Mononuclear cell (primary cell): ENCODE data around the gene ZNF816. TPM values are rescaled to one million over a fixed set of nuclear protein-coding genes. Genes with fewer than 3 reads are reported as not detected.

Source experiments
- H3K27me3 ChIP-seq: 2 replicates; pipeline ENCODE4 v1.6.0; 2011; ENCODE audit warnings: low read length, control low read depth; ENCODE audit not compliant: insufficient read depth
- H3K4me1 ChIP-seq: 2 replicates; pipeline ENCODE4 v1.5.1; 2011; ENCODE audit warnings: mild to moderate bottlenecking, low read length, control low read depth; ENCODE audit not compliant: insufficient read depth
- H3K4me3 ChIP-seq: 2 replicates; pipeline ENCODE4 v1.5.1; 2011; ENCODE audit warnings: mild to moderate bottlenecking, low read length, moderate library complexity
- H3K9me3 ChIP-seq: 2 replicates; pipeline ENCODE4 v1.5.1; 2011; ENCODE audit warnings: low read depth, mild to moderate bottlenecking, control low read depth, low read length
- total RNA-seq: library from RNA; depleted of rRNA; stranded (reverse); fragments of >200 nt; gene quantifications from one replicate; pipeline ENCODE4 v1.2.3, GENCODE V29; 2012

ZNF816 gene
- 11.0 TPM for total RNA-seq

DNA sequence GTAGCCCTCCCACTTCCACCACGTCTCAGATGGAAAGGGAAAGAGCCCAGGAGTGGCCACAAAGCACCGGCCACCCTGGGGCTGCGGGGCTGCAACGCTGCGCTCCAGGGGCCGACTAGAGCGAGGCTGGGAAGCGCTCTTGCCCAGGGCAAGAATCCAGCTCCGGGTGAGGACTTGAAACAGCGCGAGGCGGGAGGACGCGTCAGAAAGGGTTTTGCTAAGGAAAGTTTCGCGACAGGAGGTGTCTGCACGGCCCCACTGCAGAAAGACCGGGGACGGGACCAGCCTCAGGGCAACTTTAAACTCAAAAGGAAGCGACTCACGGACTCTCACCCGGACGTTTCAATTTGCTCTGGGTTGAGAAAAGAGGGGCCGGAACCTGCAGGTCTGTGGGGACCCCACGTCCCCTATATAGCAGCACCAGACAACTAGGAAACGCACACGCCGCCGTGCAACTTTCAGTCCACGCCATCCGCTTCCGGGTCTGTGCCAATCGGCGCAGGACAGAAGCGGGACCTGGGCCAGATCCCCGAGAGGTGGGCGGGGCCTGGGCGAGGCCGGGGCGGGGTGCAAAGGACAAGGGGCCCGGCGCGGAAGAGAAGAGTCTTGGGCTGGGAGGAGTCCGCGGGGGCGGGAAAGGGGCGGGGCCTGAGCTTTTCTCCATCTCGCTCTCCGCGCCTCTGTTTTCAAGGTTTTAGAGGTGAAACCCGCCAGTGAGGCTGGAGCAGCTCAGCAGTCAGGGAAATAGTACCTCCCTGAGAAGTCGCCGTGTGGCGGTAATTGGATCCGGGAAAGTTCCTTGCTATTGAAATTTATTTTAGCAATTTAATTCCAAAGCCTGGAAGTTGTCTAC, at the start of gene ZNF816:
ZNF816 (minus strand) TSS at position 488 of the 853 bp plus-strand sequence. CDS start 6,792 bp downstream, outside the sequence.
- Histone ChIP-seq H3K4me3 (peak within 1 kb of the TSS; percentile 81), H3K9me3 (peaks cover 21% of the 10 kb centered on the region), H3K4me1 (peaks cover 20% of the 10 kb centered on the region), H3K27me3 (no peaks in the 10 kb centered on the region)

DNA sequence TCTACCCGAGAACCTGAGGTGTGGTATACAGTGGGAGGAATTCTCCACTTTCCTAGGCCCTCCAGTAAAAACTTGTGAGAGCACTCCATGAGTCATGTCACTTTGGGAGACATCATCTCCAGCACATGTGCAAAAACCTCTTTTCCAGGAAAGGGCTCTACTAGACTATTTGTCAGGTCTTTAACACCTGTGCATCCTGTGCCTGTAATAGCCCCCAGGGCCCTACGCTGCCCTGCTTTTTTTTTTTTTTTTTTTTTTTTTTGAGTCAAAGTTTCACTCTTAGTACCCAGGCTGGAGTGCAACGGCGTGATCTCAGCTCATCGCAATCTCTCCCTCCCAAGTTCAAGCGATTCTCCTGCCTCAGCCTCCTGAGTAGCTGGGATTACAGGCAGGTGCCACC, 49.3 kb upstream of the ZNF816 start:
- Histone ChIP-seq H3K9me3 (no peaks in the 10 kb centered on the region), H3K4me3 (no peak overlapping the region), H3K4me1 (no peaks in the 10 kb centered on the region), H3K27me3 (no peaks in the 10 kb centered on the region)

DNA sequence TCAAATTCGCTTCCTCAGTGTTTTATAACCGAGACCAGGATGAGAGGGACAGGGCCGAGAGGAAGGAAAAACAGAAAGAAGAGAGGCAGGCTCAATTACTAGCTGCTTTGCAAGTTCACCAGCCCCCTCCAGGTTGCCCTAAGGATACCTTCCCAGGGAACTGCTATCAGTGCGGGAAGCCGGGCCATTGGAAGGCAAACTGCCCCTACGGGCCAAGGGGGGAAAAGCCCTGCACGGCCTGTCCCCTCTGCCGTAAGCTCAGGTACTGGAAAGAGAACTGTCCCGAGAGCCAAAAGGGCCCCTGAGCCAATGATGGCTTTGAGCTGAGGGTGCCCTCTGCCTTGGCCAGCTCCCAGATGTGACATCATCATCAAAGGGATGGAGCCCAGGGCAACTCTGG, 47.8 kb upstream of the ZNF816 start:
- Histone ChIP-seq H3K27me3 (no peaks in the 10 kb centered on the region), H3K4me3 (no peak overlapping the region), H3K9me3 (no peaks in the 10 kb centered on the region), H3K4me1 (no peaks in the 10 kb centered on the region)

DNA sequence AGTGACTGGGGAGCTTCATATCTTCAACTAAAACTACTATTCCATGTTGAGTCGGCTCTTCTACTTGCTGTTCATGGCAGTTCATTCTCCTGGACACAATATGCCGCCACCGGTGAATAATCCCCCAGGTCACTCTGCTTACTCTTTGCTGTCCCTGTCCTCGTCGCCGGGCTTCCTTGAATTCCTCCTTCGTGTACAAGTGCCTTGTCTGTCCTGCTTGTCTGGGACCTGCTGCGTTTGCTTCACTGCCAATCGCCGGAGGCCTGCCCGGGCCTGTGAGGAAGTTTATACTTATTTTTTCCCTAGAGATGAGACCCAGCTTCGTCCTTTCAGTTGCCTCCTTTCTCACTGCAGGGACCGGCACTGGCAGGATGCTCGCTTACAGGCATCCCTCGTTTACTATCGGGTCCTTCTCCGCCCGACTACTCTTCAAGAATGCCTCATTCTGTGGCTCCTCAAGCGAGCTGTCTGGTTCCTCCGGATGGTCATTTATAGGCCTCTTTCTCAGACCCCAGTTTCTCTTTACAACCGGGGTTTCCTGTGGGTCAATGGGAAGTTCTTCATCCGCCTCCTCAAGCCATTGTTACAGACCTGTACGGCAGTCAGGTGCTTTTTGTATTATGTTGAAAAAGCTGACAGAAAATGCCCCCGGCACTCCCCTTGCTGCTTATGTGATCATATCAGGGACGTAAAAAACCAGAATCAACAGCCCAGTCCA, 45.5 kb upstream of the ZNF816 start:
- Histone ChIP-seq H3K4me3 (no peak overlapping the region), H3K9me3 (no peaks in the 10 kb centered on the region), H3K4me1 (no peaks in the 10 kb centered on the region), H3K27me3 (no peaks in the 10 kb centered on the region)

DNA sequence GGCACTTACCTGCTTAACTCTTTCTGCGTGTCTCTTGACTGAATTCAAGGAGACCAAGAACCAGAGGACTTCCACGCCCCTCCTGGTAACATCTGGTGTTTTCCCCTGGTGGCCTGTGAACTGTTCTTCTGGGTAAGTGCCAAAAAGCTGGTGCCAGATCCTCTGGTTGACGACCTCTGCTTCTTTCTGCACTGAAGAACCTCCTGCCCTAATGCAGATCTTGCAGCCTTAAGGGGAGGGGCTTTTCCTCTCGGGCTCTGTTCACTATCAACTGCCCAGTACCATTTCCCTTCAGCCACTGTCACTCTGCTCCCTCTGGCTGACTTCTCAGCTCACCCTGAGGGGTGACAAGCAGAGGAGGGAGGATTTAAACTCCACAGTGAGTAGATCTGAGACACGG, 44.9 kb upstream of the ZNF816 start:
- H3K4me3 ChIP-seq: no peak overlapping the region
- H3K9me3 ChIP-seq: no peaks in the 10 kb centered on the region
- H3K27me3 ChIP-seq: no peaks in the 10 kb centered on the region
- no peaks in the 10 kb centered on the region for H3K4me1 ChIP-seq

DNA sequence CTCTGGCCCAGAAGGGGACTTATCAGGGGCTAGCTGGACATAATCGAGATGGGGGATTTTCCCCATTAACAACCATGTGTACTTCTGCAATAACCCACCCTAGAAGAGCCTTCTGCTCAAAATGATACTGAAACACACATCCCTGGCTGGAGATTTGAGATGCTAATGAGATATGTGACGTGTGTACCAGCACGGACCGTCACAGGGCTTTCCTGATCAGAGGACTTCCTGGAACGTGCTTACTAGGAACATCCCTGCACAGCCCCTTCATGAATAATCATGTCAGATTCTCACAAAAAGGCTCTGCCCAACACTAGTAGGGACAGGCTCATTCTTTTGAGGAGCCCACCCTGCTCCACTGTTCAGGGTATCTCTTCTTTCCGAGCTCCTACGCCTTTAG, 44.5 kb upstream of the ZNF816 start:
- no peaks in the 10 kb centered on the region for H3K4me1 ChIP-seq
- H3K4me3 ChIP-seq: no peak overlapping the region
- no peaks in the 10 kb centered on the region for H3K9me3 ChIP-seq
- no peaks in the 10 kb centered on the region for H3K27me3 ChIP-seq

DNA sequence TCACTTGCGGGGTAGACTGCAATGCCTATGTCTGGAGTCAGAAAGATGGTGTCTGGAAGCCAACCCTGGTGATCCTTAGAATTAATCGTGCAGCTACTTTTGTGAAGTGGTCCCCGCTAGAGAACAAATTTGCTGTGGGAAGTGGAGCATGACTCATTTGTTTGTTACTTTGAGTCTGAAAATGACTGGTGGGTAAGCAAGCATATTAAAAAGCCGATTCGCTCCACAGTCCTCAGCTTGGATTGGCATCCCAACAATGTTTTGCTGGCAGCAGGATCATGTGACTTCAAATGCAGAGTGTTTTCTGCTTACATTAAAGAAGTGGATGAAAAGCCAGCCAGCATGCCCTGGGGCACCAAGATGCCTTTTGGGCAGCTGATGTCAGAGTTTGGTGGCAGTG, 41.6 kb upstream of the ZNF816 start:
- Histone ChIP-seq H3K4me3 (no peak overlapping the region), H3K27me3 (no peaks in the 10 kb centered on the region), H3K9me3 (no peaks in the 10 kb centered on the region), H3K4me1 (no peaks in the 10 kb centered on the region)

DNA sequence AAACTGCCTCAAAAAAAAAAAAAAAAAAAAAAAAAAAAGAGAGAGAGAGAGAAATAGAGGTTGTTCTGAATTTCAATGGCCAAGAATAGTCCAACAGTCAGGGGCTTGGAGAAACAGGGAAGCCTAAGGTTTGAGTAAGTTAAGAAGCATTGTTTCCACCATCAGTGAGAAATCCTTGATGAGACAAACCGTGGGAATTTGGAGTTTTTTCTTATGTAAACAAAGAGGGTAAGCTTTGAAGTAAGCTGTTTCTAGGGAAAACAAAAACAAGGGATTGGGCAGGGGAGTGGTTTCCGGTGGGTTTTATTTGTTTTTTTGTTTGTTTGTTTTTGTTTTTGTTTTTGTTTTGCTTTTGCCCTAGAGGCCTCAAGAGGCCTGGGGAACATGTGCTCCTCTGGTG, 39.8 kb upstream of the ZNF816 start:
- Histone ChIP-seq H3K27me3 (no peaks in the 10 kb centered on the region), H3K9me3 (no peaks in the 10 kb centered on the region), H3K4me3 (no peak overlapping the region), H3K4me1 (no peaks in the 10 kb centered on the region)

DNA sequence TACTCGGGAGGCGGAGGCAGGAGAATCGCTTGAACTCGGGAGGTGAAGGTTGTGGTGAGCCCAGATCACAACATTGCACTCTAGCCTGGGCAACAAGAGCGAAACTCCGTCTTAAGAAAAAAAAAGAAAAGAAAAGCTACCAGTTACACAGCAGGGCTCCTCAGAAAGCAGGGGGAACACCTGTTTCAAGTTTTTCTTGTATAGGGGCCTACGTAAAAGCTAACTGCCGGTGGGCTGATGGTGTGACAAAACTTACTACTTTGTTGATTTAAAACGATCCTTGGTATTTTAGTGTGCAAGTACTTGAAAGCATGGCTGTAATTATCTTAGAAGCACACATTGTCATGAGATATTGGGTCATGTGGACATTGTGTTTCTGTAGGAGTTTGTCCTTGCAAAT, 35.3 kb upstream of the ZNF816 start:
- H3K9me3 ChIP-seq: no peaks in the 10 kb centered on the region
- H3K4me3 ChIP-seq: no peak overlapping the region
- H3K27me3 ChIP-seq: no peaks in the 10 kb centered on the region
- H3K4me1 ChIP-seq: peaks cover 12% of the 10 kb centered on the region

DNA sequence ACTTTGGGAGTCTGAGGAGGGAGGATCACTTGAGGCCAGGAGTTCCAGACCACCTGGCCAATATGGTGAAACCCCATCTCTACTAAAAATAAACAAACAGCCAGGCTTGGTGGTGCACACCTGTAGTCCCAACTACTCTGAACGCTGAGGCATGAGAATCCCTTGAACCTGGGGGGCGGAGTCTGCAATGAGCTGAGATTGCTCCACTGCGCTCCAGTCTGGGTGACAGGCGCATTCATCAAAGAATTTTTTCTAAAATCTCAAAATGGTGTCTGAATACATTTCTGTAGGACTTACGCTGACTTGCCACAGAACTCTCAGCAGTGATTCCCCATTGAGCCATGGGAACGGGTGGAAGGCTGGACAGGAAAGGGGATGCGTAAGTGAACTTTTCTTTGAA, 33.0 kb upstream of the ZNF816 start:
- Histone ChIP-seq H3K4me3 (no peak overlapping the region), H3K9me3 (no peaks in the 10 kb centered on the region), H3K4me1 (peaks cover 19% of the 10 kb centered on the region)

DNA sequence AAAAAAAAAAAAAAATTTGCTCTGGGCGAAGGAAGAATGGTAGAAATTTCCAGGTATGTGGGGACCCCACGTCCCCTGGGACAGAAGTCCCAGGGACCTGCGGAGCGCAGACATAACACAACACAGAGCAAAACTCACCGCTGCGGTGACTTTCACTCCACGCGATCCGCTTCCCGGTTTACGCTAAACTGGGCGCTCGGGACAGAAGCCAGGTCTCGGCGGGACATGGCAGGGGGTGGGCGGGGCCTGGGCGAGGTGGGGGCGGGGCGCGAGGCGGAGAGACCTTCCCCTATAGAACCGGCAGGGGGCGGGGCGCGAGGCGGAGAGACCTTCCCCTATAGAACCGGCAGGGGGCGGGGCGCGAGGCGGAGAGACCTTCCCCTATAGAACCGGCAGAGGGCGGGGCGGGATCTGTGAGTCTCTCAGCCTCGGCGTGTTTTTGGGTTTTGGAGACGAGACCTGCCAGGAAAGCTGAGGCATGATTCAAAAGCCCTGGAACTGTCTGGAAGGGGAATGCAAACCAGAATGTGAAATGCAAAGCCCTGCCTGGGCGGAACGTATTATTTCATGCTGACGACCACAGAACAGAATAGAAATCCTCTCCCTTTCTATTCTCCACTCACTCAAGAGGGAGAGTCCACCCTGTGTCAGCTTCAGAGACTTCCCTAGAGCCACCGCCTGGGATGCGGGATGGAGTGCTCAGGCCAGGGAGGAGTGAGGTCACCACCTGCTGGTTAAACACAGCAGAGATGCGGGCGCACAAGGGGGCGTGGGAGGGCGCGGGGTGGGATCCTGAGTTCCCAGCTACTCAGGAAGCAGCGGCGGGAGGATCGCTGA, 30.9 kb upstream of the ZNF816 start:
- Histone ChIP-seq H3K9me3 (no peaks in the 10 kb centered on the region), H3K27me3 (peaks cover 5% of the 10 kb centered on the region), H3K4me1 (peaks cover 19% of the 10 kb centered on the region), H3K4me3 (peak overlapping the region; percentile 36)

More for the DNA sequence above, 33.0 kb upstream of the ZNF816 start:
- peaks cover 5% of the 10 kb centered on the region for H3K27me3 ChIP-seq

DNA sequence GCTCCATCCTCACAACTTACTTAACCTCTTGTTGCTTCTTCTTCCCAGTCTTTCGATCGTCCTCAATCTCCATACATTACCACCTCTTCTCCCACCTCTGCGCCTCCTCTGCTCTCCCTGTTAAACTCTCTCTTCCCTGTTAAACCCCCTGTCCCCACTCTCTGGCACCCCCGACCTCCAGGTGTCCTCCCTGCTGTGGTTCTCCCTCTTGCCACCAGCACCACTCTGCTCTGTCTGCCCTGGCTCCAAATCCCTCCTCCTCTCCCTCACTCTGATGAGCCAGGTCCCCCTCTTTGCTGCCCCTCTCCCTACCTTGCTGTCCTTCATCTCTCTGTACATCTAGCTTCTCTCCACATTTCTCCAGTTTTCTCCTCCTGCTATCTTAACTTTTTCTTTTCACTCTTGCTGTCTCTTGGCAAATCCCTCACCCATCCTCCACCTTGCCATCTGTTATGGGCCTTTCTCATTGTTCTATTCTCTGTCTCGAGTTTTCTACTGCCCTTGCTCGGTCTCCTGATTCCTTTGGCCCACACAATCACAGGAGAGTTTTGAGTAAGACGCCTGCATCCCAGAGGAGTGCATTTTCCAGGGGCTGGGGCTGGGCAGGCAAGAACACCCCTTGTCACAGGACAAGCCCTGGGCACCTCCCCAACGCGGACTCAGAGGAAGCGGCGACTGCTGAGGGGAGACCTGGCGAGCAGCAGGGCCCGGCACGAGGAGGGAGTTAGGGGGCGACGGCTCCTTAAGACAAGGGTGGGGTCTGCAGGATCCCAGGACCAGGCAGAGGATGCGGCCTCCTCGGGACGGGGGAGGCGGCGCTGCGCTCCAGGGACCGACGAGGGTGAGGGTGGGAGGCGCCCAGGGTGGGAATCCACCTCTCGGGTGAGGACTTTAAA, 29.7 kb upstream of the ZNF816 start:
- Histone ChIP-seq H3K27me3 (peaks cover 5% of the 10 kb centered on the region), H3K4me1 (peaks cover 19% of the 10 kb centered on the region), H3K9me3 (no peaks in the 10 kb centered on the region), H3K4me3 (peak overlapping the region; percentile 36)

DNA sequence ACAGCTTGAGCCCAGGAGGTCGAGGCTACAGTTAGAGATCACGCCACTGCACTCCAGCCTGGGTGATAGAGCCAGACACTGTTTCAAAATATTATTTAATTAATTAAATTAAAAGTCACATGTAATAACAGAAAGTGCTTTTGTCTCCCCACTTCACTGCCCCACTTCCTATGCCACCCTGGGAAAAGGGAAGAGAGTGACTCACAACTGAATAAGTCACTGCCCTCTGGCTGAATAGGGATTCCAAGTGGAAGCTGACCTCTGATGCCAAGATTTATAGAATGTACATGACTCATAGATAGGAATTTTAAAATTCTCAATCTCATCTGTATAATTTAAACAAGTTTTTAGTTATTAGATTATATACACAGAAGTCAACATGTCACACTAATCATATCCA, 28.8 kb upstream of the ZNF816 start:
- Histone ChIP-seq H3K4me1 (peaks cover 19% of the 10 kb centered on the region), H3K9me3 (no peaks in the 10 kb centered on the region), H3K27me3 (peaks cover 5% of the 10 kb centered on the region), H3K4me3 (no peak overlapping the region)

DNA sequence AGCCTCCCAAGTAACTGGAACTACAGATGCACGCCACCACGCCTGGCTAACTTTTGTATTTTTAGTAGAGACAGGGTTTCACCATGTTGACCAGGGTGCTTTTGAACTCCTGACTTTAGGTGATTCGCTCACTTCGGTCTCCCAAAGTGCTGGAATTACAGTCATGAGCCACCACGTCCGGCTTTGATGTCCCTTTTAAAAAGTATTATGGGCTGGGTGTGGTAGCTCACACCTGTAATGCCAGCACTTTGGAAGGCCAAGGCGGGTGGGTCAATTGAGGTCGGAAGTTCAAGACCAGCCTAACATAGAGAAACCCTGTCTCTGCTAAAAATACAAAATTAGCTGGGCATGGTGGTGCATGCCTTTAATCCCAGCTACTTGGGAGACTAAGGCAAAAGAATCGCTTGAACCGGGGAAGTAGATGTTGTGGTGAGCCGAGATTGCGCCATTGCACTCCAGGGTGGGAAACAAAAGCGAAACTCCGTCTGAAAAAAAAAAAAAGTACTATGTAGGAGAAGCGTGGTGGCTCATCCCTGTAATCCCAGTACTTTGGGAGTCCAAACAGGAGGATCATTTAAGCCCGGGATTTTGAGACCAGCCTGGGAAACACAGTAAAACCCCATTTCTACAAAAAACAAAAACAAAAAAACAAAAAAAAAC, 28.2 kb upstream of the ZNF816 start:
- H3K4me3 ChIP-seq: no peak overlapping the region

More for the DNA sequence above, 28.2 kb upstream of the ZNF816 start:
- Histone ChIP-seq H3K27me3 (peaks cover 5% of the 10 kb centered on the region), H3K4me1 (peaks cover 19% of the 10 kb centered on the region), H3K9me3 (no peaks in the 10 kb centered on the region)
